Occipital lobe (tissue), 2 donors: ENCODE results near the gene TTC19. TPM values are rescaled to one million over a fixed set of nuclear protein-coding genes. Genes with fewer than 3 reads are reported as not detected.
"Not testable (repeated sequence)": the region's sequence is repeated elsewhere in the genome, so short reads cannot be mapped to it uniquely, and the experiment has no call there.

Experiments
- DNase-seq: peaks from one replicate; lab custom pipeline; 2025; lab: John Stamatoyannopoulos, UW
- total RNA-seq: library from RNA; depleted of rRNA; stranded (reverse); fragments of >200 nt; gene quantifications from one replicate; pipeline ENCODE4 v1.2.3, GENCODE V29; 2014

The TTC19 gene
- total RNA-seq, 1 donor from 2014 or later = 36.8 TPM

DNA sequence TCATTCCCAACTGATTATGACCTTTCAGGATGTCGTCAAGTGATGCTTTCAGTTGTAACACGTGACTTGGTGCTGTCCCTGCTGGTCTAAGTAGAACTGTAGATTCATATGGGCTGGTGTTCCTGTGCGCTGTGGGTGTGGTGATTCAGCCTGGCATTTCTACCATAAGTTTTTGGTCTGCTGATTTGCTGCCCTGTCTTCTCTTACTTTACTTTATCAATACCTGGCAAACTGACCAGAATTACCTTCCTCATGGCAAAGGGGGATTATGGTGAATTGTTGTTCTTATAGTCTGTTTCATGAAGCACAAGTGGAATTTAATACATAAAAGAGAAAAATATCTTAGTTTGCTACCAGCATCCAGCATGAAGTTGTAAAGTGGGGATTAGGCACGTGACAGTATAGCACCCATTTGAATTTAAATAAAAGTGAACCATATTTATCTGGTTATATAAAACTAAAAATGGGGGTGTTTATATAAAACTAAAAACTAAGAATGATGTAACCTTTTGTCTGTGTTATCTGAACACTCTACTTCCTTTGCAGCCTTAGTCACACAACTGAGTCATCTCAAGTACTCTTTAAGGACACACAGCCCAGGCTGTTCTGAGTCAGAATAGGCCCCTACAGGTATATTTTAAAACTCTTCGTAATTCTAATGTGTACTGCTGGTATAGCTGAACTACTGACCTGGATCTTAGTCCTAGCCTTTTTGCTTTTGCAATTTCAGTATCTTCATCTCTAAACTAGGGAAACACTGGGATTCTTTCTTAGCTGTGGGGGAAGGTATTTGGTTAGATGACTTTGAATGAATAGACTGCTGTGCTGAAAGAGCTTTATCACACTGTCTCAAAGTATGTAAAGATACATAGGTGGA, 28.3 kb downstream of the TTC19 start:
- DNase-seq = no peak

GRCh38 chr17:16033729-16034349, 34.2 kb downstream of the TTC19 start:
- no peak for DNase-seq

GRCh38 chr17:16036261-16036660, 36.6 kb downstream of the TTC19 start:
- no peak for DNase-seq

DNA sequence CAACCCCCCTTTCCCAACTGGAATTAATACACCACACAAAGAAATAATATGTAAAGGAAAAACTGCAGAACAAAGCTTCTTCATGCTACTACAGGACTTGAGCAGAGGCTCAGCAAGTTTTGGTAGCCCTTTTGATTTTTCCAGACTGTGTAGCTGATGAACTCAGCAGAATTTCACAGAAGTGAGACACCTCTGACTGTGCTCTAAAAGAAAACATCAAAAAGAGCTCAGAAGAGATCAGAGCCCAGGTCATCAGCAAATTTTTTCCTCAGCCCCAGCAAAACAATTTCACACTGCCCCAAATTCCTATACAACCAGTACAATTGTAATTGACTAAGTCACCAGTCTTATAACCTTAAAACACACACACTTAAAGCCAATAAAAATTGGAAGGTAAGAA, 38.0 kb downstream of the TTC19 start:
- DNase-seq = no peak

- DNase-seq = no peak
These were observed 41.2 kb downstream of the TTC19 start for GRCh38 chr17:16040710-16041251.

DNA sequence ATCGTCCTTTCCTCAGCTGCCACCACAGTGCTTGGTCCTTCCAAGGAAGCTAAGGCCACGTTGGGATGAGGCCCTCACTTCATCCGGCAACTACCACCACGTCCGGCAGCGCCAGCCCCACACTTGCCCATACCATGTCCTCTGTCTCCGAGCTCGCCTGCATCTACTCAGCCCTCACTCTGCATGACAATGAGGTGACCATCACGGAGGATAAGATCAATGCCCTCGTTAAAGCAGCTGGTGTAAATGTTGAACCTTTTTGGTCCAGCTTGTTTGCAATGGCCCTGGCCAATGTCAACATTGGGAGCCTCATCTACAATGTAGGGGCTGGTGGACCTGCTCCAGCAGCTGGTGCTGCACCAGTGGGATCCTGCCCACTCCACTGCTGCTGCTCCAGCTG, 44.9 kb downstream of the TTC19 start:
- DNase-seq = no peak

DNA sequence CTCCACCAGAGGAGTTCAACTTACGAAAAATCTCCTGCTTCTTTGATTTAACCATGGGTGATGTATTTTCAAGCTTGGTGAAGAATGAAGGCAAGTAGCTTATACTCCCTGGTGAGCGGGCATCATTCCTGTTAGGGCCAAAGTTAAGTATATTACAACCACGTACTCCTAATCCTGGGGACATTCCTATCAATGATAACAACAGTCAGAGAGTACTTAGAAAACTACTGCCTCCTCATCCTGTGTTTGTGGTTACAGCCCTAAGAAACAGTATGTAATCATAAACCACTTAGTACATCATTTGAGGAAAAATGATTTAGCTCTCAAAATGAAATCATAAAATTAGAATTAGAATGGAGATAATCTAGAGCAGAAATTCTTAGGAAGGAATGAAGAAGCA, 47.3 kb downstream of the TTC19 start:
- no peak for DNase-seq

DNA sequence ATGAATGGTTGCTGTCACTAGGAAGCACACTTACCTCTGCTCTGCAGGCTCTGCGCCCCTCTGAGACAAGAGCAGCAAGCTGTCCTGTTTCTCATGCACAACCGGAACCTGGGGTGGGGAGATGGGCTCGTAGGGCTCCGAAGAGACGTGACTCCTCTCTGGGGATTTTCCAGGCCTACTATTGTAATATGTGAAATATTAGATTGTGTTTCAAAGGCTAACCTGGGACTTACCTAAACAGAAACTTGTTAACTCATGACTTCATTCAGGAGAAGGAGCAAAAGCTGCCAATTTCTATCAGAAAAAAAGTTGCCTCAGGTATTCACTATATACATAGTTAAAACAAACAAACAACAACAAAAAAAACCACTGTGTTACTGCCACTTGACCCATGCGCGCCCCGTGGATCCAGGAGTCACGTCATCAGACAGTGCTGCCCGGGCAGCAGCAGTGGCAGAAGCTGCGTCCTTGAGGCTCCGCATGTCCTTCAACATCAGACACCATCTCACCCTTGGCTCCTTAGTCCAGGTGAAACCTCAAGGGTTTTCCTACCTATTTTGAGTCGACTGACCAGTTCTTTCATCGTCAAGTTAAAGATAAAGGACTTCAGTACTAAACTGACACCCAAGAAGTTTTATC, 49.3 kb downstream of the TTC19 start:
- no peak for DNase-seq

DNA sequence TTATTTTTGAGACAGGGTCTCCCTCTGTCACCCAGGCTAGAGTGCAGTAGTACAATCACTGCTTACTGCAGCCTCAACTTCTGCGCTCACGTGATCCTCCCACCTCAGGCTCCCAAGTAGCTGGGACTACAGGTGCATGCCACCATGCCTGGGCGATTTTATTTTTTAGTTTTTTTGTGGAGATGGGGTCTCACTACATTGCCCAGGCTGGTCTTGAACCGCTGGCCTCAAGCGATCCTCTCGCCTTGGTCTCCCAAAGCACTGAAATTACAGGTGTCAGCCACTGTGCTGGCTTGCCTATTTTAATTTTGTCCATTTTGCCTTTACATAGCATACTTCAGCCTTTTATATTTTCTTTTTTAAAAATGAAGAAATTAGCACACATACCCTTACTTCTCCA, 51.2 kb downstream of the TTC19 start:
- DNase-seq = no peak

GRCh38 chr17:16052486-16052885, 52.9 kb downstream of the TTC19 start:
- DNase-seq = no peak

DNA sequence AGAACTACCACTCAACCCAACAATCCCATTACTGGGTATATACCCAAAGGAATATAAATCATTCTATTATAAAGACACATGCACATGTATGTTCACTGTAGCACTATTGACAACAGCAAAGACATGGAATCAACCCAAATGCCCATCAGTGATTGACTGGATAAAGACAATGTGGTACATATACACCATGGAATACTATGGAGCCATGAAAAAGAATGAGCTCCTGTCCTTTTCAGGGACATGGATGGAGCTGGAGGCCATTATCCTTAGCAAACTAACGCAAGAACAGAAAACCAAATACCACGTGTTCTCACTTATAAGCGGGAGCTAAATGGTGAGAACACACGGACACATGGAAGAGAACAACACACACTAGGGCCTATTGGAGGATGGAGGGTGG, 55.5 kb downstream of the TTC19 start:
- DNase-seq = not testable (repeated sequence)

GRCh38 chr17:16061631-16062030, 62.0 kb downstream of the TTC19 start:
- no peak for DNase-seq

- no peak for DNase-seq
These were observed 66.5 kb downstream of the TTC19 start for GRCh38 chr17:16066125-16066524.

DNA sequence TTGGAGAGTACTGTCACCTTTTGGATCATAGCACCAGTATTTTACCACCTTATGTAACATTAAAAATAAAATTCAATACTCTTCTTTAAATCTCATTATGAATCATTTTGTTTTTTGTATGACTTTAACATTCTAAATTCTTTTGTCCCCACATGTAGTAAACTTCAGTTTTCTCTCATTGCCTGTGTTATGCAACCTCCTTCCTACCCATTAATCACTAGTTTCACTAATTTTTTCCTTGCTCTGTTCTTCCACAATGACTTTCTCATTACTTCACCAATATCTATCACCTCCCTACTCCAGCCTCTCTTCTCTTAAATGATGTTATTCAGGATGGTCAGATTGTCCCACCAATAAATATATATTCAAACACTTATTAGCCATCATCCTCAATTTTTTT, 68.7 kb downstream of the TTC19 start:
- DNase-seq = no peak

- no peak for DNase-seq
These were observed 72.4 kb downstream of the TTC19 start for GRCh38 chr17:16072031-16072430.

DNA sequence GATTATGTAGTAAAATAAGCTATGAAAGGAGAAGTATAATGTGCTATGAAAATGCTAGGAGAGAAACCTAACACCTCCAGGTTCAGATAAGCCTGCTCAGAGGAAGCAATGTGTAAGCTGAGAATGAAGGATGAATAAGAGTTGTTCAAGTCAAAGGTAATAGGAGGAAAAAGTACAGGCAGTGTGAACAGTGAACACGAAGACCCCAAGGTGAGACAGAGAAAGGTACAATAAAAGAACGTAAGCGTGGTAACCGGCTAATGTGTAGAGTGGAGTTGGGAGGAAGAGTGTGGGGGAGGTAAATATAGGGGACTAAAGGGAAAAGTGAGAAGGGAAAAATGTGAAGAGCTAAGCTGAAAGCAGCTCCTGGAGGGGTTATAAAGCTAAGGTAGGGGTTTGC, 74.2 kb downstream of the TTC19 start:
- DNase-seq = no peak

- no peak for DNase-seq
These were observed 74.8 kb downstream of the TTC19 start for GRCh38 chr17:16074423-16074822.

- DNase-seq = no peak
These were observed 76.3 kb downstream of the TTC19 start for GRCh38 chr17:16075949-16076348.
